ENCODE measurements around the gene AACS.

Gene AACS

GRCh38 chr12:125159702-125160101, 94.5 kb downstream of the AACS start:
- no peak for DNase-seq

DNA sequence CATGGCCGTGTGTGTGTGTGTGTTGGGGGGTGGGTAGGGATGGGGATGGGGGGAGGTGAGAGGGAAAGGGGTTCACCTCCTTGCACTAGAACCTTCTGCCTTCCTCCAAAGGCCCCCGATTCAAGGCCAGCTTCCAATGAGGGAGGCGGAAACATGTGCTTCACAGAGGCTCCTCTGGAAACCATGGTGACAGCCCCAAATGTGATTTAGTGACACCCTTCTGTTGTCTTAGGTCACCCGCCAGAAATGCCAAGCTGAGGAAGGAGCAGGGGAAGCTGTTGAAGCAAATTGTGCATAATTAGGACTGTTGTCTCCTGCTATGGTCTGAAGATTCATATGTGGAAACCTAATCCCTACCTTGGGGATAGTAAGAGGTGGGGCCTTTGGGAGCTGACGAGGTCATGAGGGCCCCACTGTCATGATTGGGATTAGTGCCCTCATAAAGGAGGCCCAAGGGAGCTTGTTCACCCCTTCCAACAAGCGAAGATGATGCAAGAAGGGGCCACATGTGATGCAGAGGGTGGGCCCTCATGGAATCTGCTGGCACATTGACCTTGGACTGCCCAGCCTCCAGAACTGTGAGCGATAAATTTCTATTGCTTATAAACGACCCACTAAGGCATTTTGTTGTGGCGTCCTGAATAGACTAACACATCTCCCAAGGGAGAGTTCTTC, 95.2 kb downstream of the AACS start:
- no peak for DNase-seq

DNA sequence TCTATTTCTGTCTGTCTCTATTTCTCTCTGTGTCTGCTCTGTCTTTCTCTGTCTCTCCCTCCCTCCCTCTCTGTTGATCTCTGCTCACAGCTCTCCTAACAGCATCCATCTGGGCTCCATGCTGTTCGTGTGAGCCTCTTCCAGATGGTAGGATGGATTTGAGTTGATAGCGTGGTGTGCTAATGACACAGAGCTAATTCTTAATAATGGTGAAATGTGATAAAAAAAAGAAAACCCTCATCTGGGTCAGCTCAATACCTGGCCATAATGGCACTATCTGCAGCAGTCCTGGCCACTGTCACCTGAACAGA, 96.4 kb downstream of the AACS start:
- DNase-seq, result no peak

DNA sequence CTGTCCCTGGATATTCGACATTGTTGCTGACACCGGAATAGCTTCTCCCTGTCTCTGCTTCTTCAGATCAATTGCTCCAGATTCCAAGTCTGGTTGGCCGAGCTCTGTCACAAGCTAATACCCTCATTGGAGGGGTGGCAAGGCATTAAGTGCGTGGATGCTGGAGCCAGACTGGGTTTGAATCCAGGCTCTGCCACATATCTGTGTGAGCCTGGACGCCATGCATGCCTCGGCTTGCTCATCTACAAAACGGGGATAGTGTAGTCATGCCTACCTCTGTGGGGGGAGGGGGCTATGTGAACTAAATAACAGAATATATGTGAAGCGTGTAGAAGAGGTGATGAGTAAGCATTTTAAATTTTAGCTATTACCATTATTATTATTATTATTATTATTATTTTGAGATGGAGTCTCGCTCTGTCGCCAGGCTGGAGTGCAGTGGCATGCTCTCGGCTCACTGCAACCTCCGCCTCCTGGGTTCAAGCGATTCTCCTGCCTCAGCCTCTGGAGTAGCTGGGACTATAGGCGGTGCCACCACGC, 97.3 kb downstream of the AACS start:
- DNase-seq, result no peak

DNA sequence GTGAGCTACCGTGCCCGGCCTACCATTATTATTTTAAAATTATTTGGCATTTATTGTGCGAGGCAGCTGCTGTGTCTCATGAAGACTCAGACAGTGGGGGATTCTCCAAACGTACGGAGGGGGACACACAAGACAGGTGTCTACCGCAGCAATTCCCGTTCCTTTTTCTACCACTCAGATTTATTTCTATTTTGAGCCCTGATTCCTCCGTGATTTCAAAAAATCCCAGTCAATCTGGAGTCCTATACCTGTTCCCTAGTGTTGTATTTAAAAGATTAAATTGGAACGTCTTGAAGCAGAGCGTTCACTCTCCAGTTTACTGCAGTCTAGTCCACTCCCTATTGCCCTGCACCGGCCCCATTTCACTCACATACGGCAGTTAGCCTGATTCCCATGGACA, 97.9 kb downstream of the AACS start:
- DNase-seq, result no peak

GRCh38 chr12:125164541-125164940, 99.3 kb downstream of the AACS start:
- DNase-seq, result no peak

DNA sequence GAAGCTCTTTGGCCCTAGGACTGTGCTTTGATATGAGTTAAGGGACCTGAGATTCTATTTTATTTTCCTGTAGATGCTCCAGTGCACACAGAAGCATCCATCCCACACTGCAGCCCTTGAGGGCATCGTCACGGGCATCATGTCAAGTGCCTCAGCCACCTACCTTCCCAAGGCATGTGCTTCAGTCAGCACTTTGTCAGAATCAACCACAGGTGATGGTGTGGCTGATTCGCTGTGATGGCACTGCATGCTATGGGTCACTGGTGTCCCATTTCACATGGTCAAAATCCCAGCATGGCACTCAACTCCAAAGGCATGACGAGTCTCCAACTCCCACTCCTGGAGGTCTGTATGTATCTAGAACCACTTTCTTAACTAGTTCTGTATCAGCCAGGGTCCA, 100.8 kb downstream of the AACS start:
- no peak for DNase-seq

DNA sequence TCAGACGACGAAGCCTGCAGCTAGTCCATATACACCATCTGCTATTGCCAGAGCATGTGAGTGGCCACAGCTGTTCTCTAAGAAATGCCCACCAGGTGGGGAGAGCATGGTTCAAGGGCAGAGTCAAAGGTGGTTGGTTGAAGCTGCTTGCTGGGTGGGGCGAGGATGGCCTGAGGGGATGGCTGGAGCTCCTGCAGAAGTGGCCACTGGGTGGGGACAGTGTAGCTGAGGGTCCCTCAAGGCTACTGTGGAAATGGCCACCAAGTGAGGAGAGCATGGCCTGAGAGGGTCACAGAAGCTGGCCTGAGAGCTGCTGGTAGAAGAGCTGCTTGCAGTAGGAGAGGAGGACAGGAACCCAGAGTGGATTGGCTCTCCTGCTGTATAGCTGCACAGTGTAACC, 102.4 kb downstream of the AACS start:
- DNase-seq, result no peak

- no peak for DNase-seq
Measured at GRCh38 chr12:125169451-125169850, 104.2 kb downstream of the AACS start.

DNA sequence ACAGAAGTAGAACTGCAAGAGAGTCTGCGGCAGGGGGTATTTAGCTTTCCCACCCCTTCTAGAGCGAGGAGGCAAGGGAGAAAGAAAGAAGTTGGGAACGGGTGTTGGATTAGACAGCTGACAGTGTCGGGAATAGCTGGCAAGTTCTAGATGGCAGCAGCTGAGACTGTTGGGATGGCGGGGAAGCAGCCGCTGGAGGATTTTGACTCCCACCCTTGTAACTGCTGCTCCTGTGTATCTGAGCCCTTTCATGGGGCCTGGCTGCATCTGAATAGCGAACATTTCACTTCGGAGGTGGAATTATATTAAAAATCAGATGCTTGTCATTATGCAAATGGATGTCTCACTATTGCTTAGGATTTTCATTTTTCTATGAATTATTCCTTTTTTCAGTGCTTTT, 104.6 kb downstream of the AACS start:
- no peak for DNase-seq

DNA sequence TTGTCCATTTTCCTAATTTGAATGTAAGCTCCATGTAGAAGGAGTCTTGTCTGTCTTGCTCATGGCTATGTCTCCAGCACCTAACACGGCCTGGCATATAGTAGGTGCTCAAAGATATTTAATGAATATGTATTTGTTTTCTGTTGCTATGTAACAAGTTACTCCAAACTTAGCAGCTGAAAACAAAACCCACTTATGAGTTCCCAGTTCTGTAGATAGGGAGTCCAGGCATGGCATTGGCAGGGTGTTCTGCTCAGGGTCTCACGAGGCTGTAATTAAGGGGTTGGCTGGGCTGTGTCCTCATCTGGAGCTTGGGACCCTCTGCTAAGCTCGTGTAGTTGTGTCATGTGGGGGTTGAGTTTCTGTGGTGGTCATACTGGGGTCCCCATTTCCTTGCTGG, 106.0 kb downstream of the AACS start:
- no peak for DNase-seq

- no peak for DNase-seq
Measured at GRCh38 chr12:125172231-125172850, 107.1 kb downstream of the AACS start.

DNA sequence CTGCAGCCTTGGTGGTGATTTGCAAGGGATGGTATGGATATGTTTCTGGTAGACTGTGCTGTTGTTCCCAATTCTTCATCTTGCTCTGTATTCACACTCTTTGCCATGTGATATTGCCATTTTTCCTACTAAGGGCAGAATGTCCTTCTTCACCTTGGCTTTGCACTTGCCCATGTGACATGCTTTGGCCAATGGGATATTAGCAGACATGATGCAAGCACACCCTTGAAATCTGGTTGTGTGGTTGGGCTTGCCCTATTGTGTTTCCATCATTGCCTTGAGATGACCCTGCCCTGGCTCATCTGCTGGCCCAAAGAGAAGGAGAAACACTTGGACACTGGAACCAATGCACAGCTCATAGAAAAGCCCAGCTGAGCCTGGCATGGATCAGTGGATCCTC, 110.3 kb downstream of the AACS start:
- DNase-seq, result no peak

DNA sequence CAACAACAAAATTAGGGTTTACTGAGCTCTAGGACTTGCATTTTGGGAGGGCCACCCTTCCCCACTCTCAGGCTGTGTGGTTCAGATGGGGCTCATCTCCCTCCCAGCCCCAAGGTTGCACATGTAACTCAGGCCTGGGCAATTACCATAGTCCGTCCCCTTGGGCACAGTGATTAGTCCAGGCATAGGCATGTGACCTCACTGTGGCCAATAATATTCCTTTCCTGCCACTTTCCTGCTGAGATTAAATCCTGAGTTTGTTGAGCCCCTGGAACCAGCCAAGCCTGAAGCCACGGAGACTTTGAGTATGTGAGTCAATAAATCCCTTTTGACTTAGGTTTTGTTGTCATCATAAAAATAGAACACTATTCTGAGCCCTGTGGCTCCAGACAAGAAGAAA, 113.0 kb downstream of the AACS start:
- no peak for DNase-seq

- no peak for DNase-seq
Measured at GRCh38 chr12:125180144-125180543, 114.9 kb downstream of the AACS start.

DNA sequence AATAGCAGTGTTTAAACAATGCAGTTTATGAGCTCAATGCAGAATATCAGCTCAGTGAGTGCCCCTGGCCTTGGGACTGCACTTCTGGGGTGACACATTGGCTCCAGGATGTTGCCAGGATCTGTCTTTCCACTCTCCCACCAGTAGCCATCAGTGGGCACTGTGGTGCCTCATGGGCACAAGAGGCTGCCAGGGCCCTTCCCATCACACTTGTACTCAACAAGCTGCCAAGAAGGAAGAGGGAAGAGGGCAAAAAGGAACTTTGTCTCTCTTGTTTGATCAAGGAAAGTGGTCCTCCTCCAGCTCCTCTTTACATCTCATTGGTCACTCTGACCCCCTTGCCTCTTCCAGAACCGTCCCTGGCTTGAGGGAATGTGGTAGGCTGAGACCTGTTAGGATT, 115.9 kb downstream of the AACS start:
- no peak for DNase-seq

- peak; percentile 38 for DNase-seq
Measured at GRCh38 chr12:125183187-125184067, 118.2 kb downstream of the AACS start.

DNA sequence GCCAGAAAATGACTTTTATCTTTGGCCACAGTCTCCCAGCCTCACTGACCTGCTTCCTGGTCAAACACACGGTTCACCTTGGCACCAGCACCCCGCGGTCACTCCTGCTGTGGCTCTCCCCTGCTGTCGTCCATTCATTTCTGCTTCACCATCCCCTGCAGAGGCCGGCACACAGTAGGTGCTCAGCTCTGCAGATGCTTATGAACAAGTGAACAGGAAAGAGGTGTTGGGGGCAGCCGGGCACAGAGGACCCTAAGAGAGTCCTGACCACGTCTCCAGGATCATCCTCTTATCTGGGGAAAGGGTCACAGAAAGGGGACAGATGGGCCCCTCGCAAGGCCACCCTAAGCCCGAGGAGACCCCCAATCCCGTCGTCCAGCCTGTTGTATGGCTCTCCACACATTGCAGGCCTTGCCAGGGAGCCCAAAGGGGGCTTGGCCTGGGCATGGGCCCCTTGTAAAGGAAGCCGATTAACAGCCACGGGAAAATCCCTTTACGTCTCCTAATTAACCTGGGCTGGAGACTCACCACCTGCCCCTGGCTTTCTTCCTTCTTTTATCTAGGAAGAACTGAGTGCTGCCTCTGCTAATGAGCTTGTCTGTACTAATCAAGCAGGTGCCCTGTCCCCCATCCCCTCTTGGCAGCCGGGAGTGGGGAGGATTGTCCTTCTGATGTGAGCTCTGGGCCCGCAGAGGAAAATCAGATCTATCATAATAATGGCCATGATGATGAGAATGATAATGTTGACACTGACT, 119.2 kb downstream of the AACS start:
- DNase-seq, result no peak

DNA sequence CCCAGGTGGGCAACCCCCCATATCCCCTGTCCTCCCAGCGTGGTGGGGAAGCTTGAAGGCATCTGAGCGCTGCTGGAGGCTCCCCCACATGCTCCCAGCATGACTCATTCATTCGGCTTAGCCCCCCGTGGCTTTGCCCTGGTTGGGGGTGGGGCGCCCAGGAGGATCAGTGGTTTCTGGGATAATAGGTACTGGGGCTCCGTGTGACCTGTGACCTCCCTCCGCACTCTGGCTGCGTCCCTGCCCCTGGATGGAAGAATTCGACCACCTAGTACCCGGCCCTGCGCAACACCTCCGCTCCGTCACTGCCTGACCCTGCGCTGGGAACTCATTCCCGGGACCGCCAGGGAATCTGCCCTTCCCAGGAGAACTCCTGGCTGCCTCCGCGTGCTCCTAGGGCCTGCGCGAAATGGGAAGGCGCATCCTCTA, 120.1 kb downstream of the AACS start:
- DNase-seq, result no peak

DNA sequence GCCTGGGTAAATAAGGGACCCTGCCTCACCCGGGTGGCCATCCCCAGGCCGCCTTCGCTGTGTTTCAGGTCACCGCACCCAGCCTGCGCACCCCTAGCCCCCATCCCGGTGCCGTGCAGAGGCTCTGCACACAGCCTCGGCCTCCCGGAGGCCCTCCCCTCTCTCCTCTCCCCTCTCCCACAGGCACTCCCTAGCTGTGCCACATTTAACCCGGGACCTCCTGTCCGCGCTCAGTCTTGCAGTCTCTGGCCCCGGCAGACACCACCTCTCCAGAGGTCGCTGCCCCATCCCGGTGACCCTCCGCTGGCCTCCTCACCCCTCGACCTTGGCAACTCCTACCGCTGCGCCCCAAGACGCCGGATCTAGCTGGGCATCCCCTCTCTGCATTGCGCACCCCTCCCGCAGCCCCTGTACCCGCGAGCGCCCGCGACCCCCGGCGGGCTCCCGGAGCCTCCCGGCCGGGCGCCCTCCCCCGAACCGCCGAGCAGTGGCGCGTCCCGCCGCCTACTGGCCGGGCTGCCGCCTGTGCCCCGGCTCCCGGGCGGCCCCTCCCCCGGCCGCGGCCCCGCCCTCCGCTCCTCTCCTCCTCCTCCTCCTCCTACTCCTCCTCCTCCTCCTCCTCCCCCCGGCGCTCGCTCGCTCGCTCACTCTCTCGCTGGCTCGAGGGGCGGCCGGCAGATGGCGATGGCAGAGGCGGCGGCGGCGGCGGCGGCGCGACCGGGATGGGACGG, 120.7 kb downstream of the AACS start, which contains the start of gene TMEM132B:
Gene TMEM132B, plus strand, starts transcription at position 647 of the 731 bp plus-strand sequence.
- peak; percentile 43 for DNase-seq

DNA sequence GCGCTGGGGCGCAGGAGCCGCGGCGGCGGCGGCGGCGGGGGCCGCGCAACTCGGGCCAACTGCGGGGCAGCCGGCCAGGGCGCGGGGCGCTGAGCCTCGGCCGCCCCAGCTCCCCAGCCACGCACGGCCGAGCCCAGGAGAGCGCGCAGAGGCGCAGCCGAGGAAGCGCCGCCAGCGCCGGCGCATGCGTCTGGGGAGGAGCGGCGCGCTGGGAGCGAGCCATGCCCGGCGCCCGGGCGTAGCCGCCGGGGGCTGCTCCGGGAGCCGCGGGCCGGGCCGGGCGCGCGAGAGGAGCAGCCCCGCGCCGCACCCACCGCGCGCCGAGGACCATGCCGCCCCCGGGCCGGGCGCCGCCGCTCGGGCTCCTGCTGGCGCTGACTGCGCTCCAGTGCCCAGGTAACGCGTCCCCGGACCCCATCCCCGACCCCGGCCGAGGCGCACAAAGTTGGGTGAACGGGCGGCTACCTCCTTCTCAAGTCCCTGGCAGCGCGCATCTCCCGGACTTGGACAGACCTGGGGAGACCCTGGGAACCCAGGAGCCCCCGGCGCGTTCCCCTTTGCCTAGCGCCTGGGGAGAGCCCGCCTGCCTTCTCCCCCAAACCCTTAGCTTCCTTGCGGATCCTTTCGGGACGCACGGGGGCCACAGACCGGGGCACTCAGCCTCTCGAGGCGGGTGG, 121.4 kb downstream of the AACS start:
- no peak for DNase-seq

Measured in NCI-H2029 treated with DMSO at 0.1 percent for 48 hours (cell line).